Panc1 (cell line): ENCODE results near the gene PTPRO.

ENCODE experiments used
- CTCF ChIP-seq: fragments of 450-650 bp; IDR thresholded peaks from 2 replicates; pipeline ENCODE4 v1.5.1; 2017; ENCODE audit warnings: mild to moderate bottlenecking
- POLR2AphosphoS5 ChIP-seq: IDR thresholded peaks from 2 replicates; pipeline ENCODE4 v1.6.1; 2012; ENCODE audit warnings: mild to moderate bottlenecking, low read depth, low read length, moderate library complexity
- TCF7L2 ChIP-seq: IDR thresholded peaks from 2 replicates; pipeline ENCODE4 v1.6.1; 2011; ENCODE audit warnings: mild to moderate bottlenecking, low read depth, low read length, inconsistent platforms

- no peak for TF ChIP-seq CTCF
- TF ChIP-seq POLR2AphosphoS5 = no peak
- TF ChIP-seq TCF7L2 = no peak
Measured at GRCh38 chr12:15427913-15428312, 105.6 kb downstream of the PTPRO start.
